Measurements from ENCODE around the gene XPO4. TPM values are rescaled to one million over a fixed set of nuclear protein-coding genes. Genes with fewer than 3 reads are reported as not detected.

Gene XPO4
- total RNA-seq, 4 donors from 2014 or later, result 8.8 to 25.0 (median 18.6) TPM

GRCh38 chr13:20796791-20797508 is 105.6 kb downstream of the XPO4 start:
- no peaks in the 10 kb centered on the region for H3K27me3 ChIP-seq
- DNase-seq, result no peak
- peaks cover 0 to 88% (median 0%) of the 10 kb centered on the region in 3 donors for H3K36me3 ChIP-seq
- TF ChIP-seq CTCF (IDR thresholded peaks at IDR 0.05), result no peak
- no peak for TF ChIP-seq POLR2A (IDR thresholded peaks at IDR 0.05)
- H3K4me3 ChIP-seq, result no peak overlapping the region
- H3K27ac ChIP-seq, result no peak overlapping the region
- peaks cover 0 to 5% (median 0%) of the 10 kb centered on the region in 3 donors for H3K4me1 ChIP-seq
- intact Hi-C loops (cut with DNase I), result no loop called here
- no peaks in the 10 kb centered on the region for H3K9me3 ChIP-seq
- 53 to 64% methylated on average over 5 of the region's 5 CpGs for WGBS, 2 donors

- Histone ChIP-seq H3K4me1 (no peaks in the 10 kb centered on the region), H3K36me3 (peaks cover 0 to 80% (median 0%) of the 10 kb centered on the region in 3 donors), H3K27ac (no peak overlapping the region), H3K27me3 (no peaks in the 10 kb centered on the region), H3K4me3 (no peak overlapping the region), H3K9me3 (no peaks in the 10 kb centered on the region)
- no peak for TF ChIP-seq CTCF (IDR thresholded peaks at IDR 0.05)
- TF ChIP-seq POLR2A (IDR thresholded peaks at IDR 0.05), result no peak
- intact Hi-C loops (cut with DNase I), result no loop called here
- no peak for DNase-seq
- WGBS, 2 donors, result 94 to 97% methylated on average over 7 of the region's 7 CpGs
Observed at GRCh38 chr13:20789665-20790064, 112.9 kb downstream of the XPO4 start.

- H3K9me3 ChIP-seq, result no peaks in the 10 kb centered on the region
- peaks cover 0 to 80% (median 0%) of the 10 kb centered on the region in 3 donors for H3K36me3 ChIP-seq
- no peak for DNase-seq
- H3K27ac ChIP-seq, result no peak overlapping the region
- no peak overlapping the region for H3K4me3 ChIP-seq
- H3K27me3 ChIP-seq, result no peaks in the 10 kb centered on the region
- 100% methylated on average over 1 of the region's 1 CpG for WGBS, 2 donors
- intact Hi-C loops (cut with DNase I), result no loop called here
- no peaks in the 10 kb centered on the region for H3K4me1 ChIP-seq
- TF ChIP-seq POLR2A (IDR thresholded peaks at IDR 0.05) (no peak), CTCF (IDR thresholded peaks at IDR 0.05) (no peak)
Observed at GRCh38 chr13:20788312-20788711, 114.2 kb downstream of the XPO4 start.

- H3K27ac ChIP-seq, result no peak overlapping the region
- H3K36me3 ChIP-seq, result peaks cover 0 to 83% (median 0%) of the 10 kb centered on the region in 3 donors
- H3K4me3 ChIP-seq, result no peak overlapping the region
- H3K9me3 ChIP-seq, result no peaks in the 10 kb centered on the region
- 78 to 88% methylated on average over 5 of the region's 5 CpGs for WGBS, 2 donors
- no peaks in the 10 kb centered on the region for H3K27me3 ChIP-seq
- intact Hi-C loops (cut with DNase I), result no loop called here
- TF ChIP-seq CTCF (IDR thresholded peaks at IDR 0.05), result no peak
- no peak for DNase-seq
- no peaks in the 10 kb centered on the region for H3K4me1 ChIP-seq
Observed at GRCh38 chr13:20787180-20787579, 115.4 kb downstream of the XPO4 start.

- H3K36me3 ChIP-seq, result peaks cover 0 to 76% (median 0%) of the 10 kb centered on the region in 3 donors
- TF ChIP-seq POLR2A (IDR thresholded peaks at IDR 0.05) (no peak), CTCF (IDR thresholded peaks at IDR 0.05) (no peak)
- WGBS, 2 donors, result 74 to 81% methylated on average over 3 of the region's 3 CpGs
Observed at GRCh38 chr13:20782116-20782708, 120.3 kb downstream of the XPO4 start.

More at GRCh38 chr13:20782116-20782708, 120.3 kb downstream of the XPO4 start:
- no peak for DNase-seq
- Histone ChIP-seq H3K27me3 (no peaks in the 10 kb centered on the region), H3K9me3 (no peaks in the 10 kb centered on the region), H3K4me1 (no peaks in the 10 kb centered on the region), H3K4me3 (no peak overlapping the region), H3K27ac (no peak overlapping the region)
- intact Hi-C loops (cut with DNase I), result no loop called here
